Measurements from ENCODE around the gene POLD2.

Gene POLD2

GRCh38 chr7:44151956-44152355 lies 28.6 kb upstream of the POLD2 start:
- no peak for DNase-seq

GRCh38 chr7:44150966-44151941 lies 27.9 kb upstream of the POLD2 start:
- no peak for DNase-seq

GRCh38 chr7:44150466-44150832 lies 27.1 kb upstream of the POLD2 start:
- DNase-seq = no peak

GRCh38 chr7:44149571-44150465 lies 26.5 kb upstream of the POLD2 start:
- DNase-seq = no peak

- DNase-seq = no peak
Measured at GRCh38 chr7:44148961-44149536, 25.7 kb upstream of the POLD2 start.

GRCh38 chr7:44148166-44148565 lies 24.8 kb upstream of the POLD2 start:
- DNase-seq = no peak

- DNase-seq = no peak
Measured at GRCh38 chr7:44147026-44147991, 24.0 kb upstream of the POLD2 start.

- peak; percentile 79 to 84 for DNase-seq
Measured at GRCh38 chr7:44145969-44146911, 22.9 kb upstream of the POLD2 start.

GRCh38 chr7:44145479-44145968 lies 22.2 kb upstream of the POLD2 start:
- DNase-seq = peak; percentile 60 to 72

- no peak for DNase-seq
Measured at GRCh38 chr7:44144968-44145478, 21.7 kb upstream of the POLD2 start.

GRCh38 chr7:44144426-44144967 lies 21.1 kb upstream of the POLD2 start:
- no peak for DNase-seq

GRCh38 chr7:44143646-44144250 lies 20.4 kb upstream of the POLD2 start:
- no peak for DNase-seq

GRCh38 chr7:44142028-44142427 lies 18.7 kb upstream of the POLD2 start:
- DNase-seq = no peak

- no peak for DNase-seq
Measured at GRCh38 chr7:44141221-44141850, 18.0 kb upstream of the POLD2 start, which contains the start of gene MYL7. Gene MYL7, minus strand, starts transcription at chr7:44141332. Its CDS starts 27 bp downstream, at chr7:44141305.

- DNase-seq = no peak
Measured at GRCh38 chr7:44140341-44140740, 17.0 kb upstream of the POLD2 start.

- DNase-seq = no peak
Measured at GRCh38 chr7:44139311-44140010, 16.1 kb upstream of the POLD2 start.

GRCh38 chr7:44138698-44139097 lies 15.3 kb upstream of the POLD2 start:
- DNase-seq = no peak

GRCh38 chr7:44136731-44137130 lies 13.4 kb upstream of the POLD2 start:
- no peak for DNase-seq

Data from activated T-cell treated with anti-CD3 and anti-CD28 coated beads, Interleukin-2, amount 50 U/mL, for 48 hours (primary cell).